ENCODE results near the gene SYT11. TPM values are rescaled to one million over a fixed set of nuclear protein-coding genes. Genes with fewer than 3 reads are reported as not detected.
A peak's percentile ranks its signal among the peaks of the same experiment; 100 is the strongest.

Gene SYT11
- total and polyA plus RNA-seq, 10 donors, result 1.1 to 22.1 (median 11.9) TPM

- peaks cover 15 to 55% (median 47%) of the 10 kb centered on the region in 6 donors for H3K4me1 ChIP-seq
- peak overlapping the region; percentile 36 to 68 (median 46) for H3K4me3 ChIP-seq
- no peak for DNase-seq
- H3K36me3 ChIP-seq, result peaks cover 0 to 19% (median 14%) of the 10 kb centered on the region in 6 donors
- intact Hi-C loops (cut with DNase I; ENCODE audit: low total_unique reads), result no loop called here
- 39 to 45% (median 44%) methylated on average over 12 of the region's 12 CpGs for WGBS, 5 donors
- H3K27ac ChIP-seq, result peak overlapping the region; percentile 86 to 97 (median 92)
- H3K9me3 ChIP-seq, result no peaks in the 10 kb centered on the region
- TF ChIP-seq POLR2AphosphoS5 (IDR thresholded peaks at IDR 0.05) (no peak), POLR2A (IDR thresholded peaks at IDR 0.05) (no peak)
- TF ChIP-seq, protein P1, sequence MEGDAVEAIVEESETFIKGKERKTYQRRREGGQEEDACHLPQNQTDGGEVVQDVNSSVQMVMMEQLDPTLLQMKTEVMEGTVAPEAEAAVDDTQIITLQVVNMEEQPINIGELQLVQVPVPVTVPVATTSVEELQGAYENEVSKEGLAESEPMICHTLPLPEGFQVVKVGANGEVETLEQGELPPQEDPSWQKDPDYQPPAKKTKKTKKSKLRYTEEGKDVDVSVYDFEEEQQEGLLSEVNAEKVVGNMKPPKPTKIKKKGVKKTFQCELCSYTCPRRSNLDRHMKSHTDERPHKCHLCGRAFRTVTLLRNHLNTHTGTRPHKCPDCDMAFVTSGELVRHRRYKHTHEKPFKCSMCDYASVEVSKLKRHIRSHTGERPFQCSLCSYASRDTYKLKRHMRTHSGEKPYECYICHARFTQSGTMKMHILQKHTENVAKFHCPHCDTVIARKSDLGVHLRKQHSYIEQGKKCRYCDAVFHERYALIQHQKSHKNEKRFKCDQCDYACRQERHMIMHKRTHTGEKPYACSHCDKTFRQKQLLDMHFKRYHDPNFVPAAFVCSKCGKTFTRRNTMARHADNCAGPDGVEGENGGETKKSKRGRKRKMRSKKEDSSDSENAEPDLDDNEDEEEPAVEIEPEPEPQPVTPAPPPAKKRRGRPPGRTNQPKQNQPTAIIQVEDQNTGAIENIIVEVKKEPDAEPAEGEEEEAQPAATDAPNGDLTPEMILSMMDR (IDR thresholded peaks at IDR 0.05 in 8 of 11, conservative IDR thresholded peaks at IDR 0.05 in 3 of 11), result no peak
- H3K27me3 ChIP-seq (replicated peaks in 1 of 7), result peaks cover 0 to 10% (median 0%) of the 10 kb centered on the region in 7 donors
Measured at GRCh38 chr1:155858800-155859233, 550 bp upstream of the SYT11 start.

- peak; percentile 86 for DNase-seq
- peaks cover 0 to 5% (median 2%) of the 10 kb centered on the region in 6 donors for H3K36me3 ChIP-seq
- peaks cover 0 to 10% (median 0%) of the 10 kb centered on the region in 7 donors for H3K27me3 ChIP-seq (replicated peaks in 1 of 7)
- peak overlapping the region; percentile 42 to 97 (median 92) for H3K27ac ChIP-seq
- TF ChIP-seq POLR2A (IDR thresholded peaks at IDR 0.05) (no peak), POLR2AphosphoS5 (IDR thresholded peaks at IDR 0.05) (peak in 2 of 3 donors; percentile 22 to 41)
- TF ChIP-seq, protein P1 (IDR thresholded peaks at IDR 0.05 in 8 of 11, conservative IDR thresholded peaks at IDR 0.05 in 3 of 11), result peak in 1 of 11 experiments; percentile 3
- H3K4me3 ChIP-seq, result peak overlapping the region; percentile 27 to 68 (median 43)
- no peaks in the 10 kb centered on the region for H3K9me3 ChIP-seq
- intact Hi-C loops (cut with DNase I; ENCODE audit: low total_unique reads), result no loop called here
- H3K4me1 ChIP-seq, result peaks cover 15 to 54% (median 46%) of the 10 kb centered on the region in 6 donors
- 1 to 7% (median 2%) methylated on average over 25 to 35 of the region's 35 CpGs for WGBS, 5 donors
Measured at GRCh38 chr1:155859881-155860871, 809 bp downstream of the SYT11 start.

DNA sequence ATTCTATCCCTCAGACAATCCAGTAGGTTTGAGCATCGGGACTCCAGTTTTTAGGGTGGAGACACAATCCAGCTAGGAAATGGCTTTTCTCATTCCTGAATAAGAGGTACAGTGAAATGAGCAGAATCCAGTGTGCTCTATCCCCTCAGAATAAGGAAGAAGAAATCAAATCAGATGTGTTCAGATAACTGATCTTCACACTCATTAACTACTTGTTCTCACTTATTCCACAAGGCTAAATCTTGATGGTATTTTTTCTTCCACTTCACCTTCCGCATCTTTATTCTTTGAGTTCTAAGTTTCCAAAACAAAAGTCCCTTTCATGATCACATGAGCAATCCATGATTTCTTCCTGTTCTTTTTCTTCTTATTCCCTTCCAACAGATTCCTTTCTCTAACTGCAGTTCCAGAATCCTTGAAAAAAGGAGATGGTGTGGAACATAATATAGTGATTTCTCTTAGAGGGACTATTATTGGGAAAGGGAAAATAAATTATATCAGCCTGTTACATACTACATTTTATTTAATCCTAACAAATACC is 1.7 kb downstream of the SYT11 start:
- no peak for DNase-seq
- intact Hi-C loops (cut with DNase I; ENCODE audit: low total_unique reads), result no loop called here
- peak overlapping the region in 1 of 8 donors; percentile 68 for H3K4me3 ChIP-seq
- WGBS, 5 donors, result 72 to 83% (median 81%) methylated on average over 2 of the region's 2 CpGs
- no peaks in the 10 kb centered on the region for H3K36me3 ChIP-seq
- peak overlapping the region; percentile 42 to 97 (median 92) for H3K27ac ChIP-seq
- peaks cover 0 to 10% (median 0%) of the 10 kb centered on the region in 7 donors for H3K27me3 ChIP-seq (replicated peaks in 1 of 7)
- peaks cover 12 to 45% (median 41%) of the 10 kb centered on the region in 6 donors for H3K4me1 ChIP-seq
- TF ChIP-seq POLR2A (IDR thresholded peaks at IDR 0.05) (no peak), POLR2AphosphoS5 (IDR thresholded peaks at IDR 0.05) (no peak)
- TF ChIP-seq, protein P1 (IDR thresholded peaks at IDR 0.05 in 8 of 11, conservative IDR thresholded peaks at IDR 0.05 in 3 of 11), result no peak
- H3K9me3 ChIP-seq, result no peaks in the 10 kb centered on the region

Measured in spleen (tissue), 11 donors.